Stomach smooth muscle (tissue), 2 donors: Measurements from ENCODE around the gene EPC1.

ENCODE experiments used
- H3K27ac ChIP-seq: one replicate; pipeline ENCODE4 v1.7.0; 2013; ENCODE audit warnings: mild to moderate bottlenecking, low read length, inconsistent platforms
- H3K27me3 ChIP-seq, 2 donors: one replicate each; pipeline ENCODE4 v1.7.0; 2013; ENCODE audit warnings: low read length in 2 of 2; ENCODE audit not compliant: insufficient read depth in 2 of 2, control insufficient read depth in 1 of 2
- H3K36me3 ChIP-seq, 2 donors: one replicate each; pipeline ENCODE4 v1.7.0; 2013; ENCODE audit warnings: low read length in 2 of 2; ENCODE audit not compliant: control insufficient read depth in 2 of 2, insufficient read depth in 2 of 2
- H3K4me1 ChIP-seq: one replicate; pipeline ENCODE4 v1.7.0; 2013; ENCODE audit warnings: low read length; ENCODE audit not compliant: control insufficient read depth, insufficient read depth
- H3K4me3 ChIP-seq, 2 donors: one replicate each; pipeline ENCODE4 v1.7.0; 2013; ENCODE audit warnings: low read length in 2 of 2
- H3K9ac ChIP-seq, 2 donors: one replicate each; pipeline ENCODE4 v1.7.0; 2013; ENCODE audit warnings: low read length in 2 of 2, mild to moderate bottlenecking in 1 of 2
- H3K9me3 ChIP-seq, 2 donors: one replicate each; pipeline ENCODE4 v1.7.0; 2013; ENCODE audit warnings: low read length in 2 of 2; ENCODE audit not compliant: control insufficient read depth in 2 of 2
- donor health status: healthy.
- donor health status: Pancreatic carcinoma.

The EPC1 gene

GRCh38 chr10:32332299-32332750 is 14.6 kb downstream of the EPC1 start:
- Histone ChIP-seq H3K4me1 (peaks cover 37% of the 10 kb centered on the region), H3K27ac (no peak overlapping the region), H3K4me3 (peak overlapping the region in 1 of 2 donors; percentile 36), H3K9me3 (no peaks in the 10 kb centered on the region), H3K36me3 (no peaks in the 10 kb centered on the region), H3K27me3 (no peaks in the 10 kb centered on the region), H3K9ac (no peak overlapping the region)

GRCh38 chr10:32331606-32332005 is 15.4 kb downstream of the EPC1 start:
- Histone ChIP-seq H3K4me1 (peaks cover 34% of the 10 kb centered on the region), H3K9me3 (no peaks in the 10 kb centered on the region), H3K27me3 (no peaks in the 10 kb centered on the region), H3K36me3 (no peaks in the 10 kb centered on the region), H3K4me3 (no peak overlapping the region), H3K9ac (no peak overlapping the region), H3K27ac (no peak overlapping the region)

GRCh38 chr10:32330214-32330613 is 16.7 kb downstream of the EPC1 start:
- Histone ChIP-seq H3K4me3 (no peak overlapping the region), H3K27ac (no peak overlapping the region), H3K9me3 (no peaks in the 10 kb centered on the region), H3K36me3 (no peaks in the 10 kb centered on the region), H3K27me3 (no peaks in the 10 kb centered on the region), H3K4me1 (peaks cover 34% of the 10 kb centered on the region), H3K9ac (no peak overlapping the region)

GRCh38 chr10:32329061-32329460 is 17.9 kb downstream of the EPC1 start:
- Histone ChIP-seq H3K9me3 (no peaks in the 10 kb centered on the region), H3K36me3 (no peaks in the 10 kb centered on the region), H3K9ac (no peak overlapping the region), H3K27ac (no peak overlapping the region), H3K4me3 (no peak overlapping the region), H3K27me3 (no peaks in the 10 kb centered on the region), H3K4me1 (peaks cover 29% of the 10 kb centered on the region)

GRCh38 chr10:32328499-32328898 is 18.5 kb downstream of the EPC1 start:
- H3K9ac ChIP-seq: no peak overlapping the region
- H3K27ac ChIP-seq: no peak overlapping the region
- peaks cover 23% of the 10 kb centered on the region for H3K4me1 ChIP-seq
- no peaks in the 10 kb centered on the region for H3K9me3 ChIP-seq
- no peak overlapping the region for H3K4me3 ChIP-seq
- no peaks in the 10 kb centered on the region for H3K27me3 ChIP-seq
- H3K36me3 ChIP-seq: no peaks in the 10 kb centered on the region

GRCh38 chr10:32327364-32327691 is 19.6 kb downstream of the EPC1 start:
- Histone ChIP-seq H3K36me3 (no peaks in the 10 kb centered on the region), H3K27me3 (no peaks in the 10 kb centered on the region), H3K4me3 (no peak overlapping the region), H3K27ac (no peak overlapping the region), H3K9ac (no peak overlapping the region), H3K9me3 (no peaks in the 10 kb centered on the region), H3K4me1 (peaks cover 19% of the 10 kb centered on the region)

GRCh38 chr10:32326680-32327363 is 20.1 kb downstream of the EPC1 start:
- Histone ChIP-seq H3K9ac (no peak overlapping the region), H3K27ac (no peak overlapping the region), H3K9me3 (no peaks in the 10 kb centered on the region), H3K4me1 (peaks cover 15% of the 10 kb centered on the region), H3K4me3 (no peak overlapping the region), H3K36me3 (no peaks in the 10 kb centered on the region), H3K27me3 (no peaks in the 10 kb centered on the region)

- H3K27ac ChIP-seq: no peak overlapping the region
- H3K36me3 ChIP-seq: no peaks in the 10 kb centered on the region
- no peaks in the 10 kb centered on the region for H3K9me3 ChIP-seq
- H3K4me3 ChIP-seq: no peak overlapping the region
- no peak overlapping the region for H3K9ac ChIP-seq
- H3K27me3 ChIP-seq: no peaks in the 10 kb centered on the region
- peaks cover 15% of the 10 kb centered on the region for H3K4me1 ChIP-seq
These were observed 20.8 kb downstream of the EPC1 start for GRCh38 chr10:32326119-32326518.

GRCh38 chr10:32323051-32323450 is 23.9 kb downstream of the EPC1 start:
- no peaks in the 10 kb centered on the region for H3K27me3 ChIP-seq
- H3K4me1 ChIP-seq: peaks cover 2% of the 10 kb centered on the region
- H3K27ac ChIP-seq: no peak overlapping the region
- no peaks in the 10 kb centered on the region for H3K9me3 ChIP-seq
- no peak overlapping the region for H3K9ac ChIP-seq
- H3K4me3 ChIP-seq: no peak overlapping the region
- H3K36me3 ChIP-seq: no peaks in the 10 kb centered on the region

GRCh38 chr10:32321016-32321631 is 25.8 kb downstream of the EPC1 start:
- Histone ChIP-seq H3K4me1 (no peaks in the 10 kb centered on the region), H3K27ac (no peak overlapping the region), H3K4me3 (no peak overlapping the region), H3K9me3 (no peaks in the 10 kb centered on the region), H3K27me3 (no peaks in the 10 kb centered on the region), H3K9ac (no peak overlapping the region), H3K36me3 (no peaks in the 10 kb centered on the region)

GRCh38 chr10:32318476-32318896 is 28.5 kb downstream of the EPC1 start:
- Histone ChIP-seq H3K9ac (no peak overlapping the region), H3K9me3 (no peaks in the 10 kb centered on the region), H3K4me3 (no peak overlapping the region), H3K36me3 (no peaks in the 10 kb centered on the region), H3K27me3 (no peaks in the 10 kb centered on the region), H3K4me1 (no peaks in the 10 kb centered on the region), H3K27ac (no peak overlapping the region)
